DMS153 treated with DMSO at 0.1 percent for 48 hours (cell line): ENCODE results near the gene ATP2B3.
A peak's percentile ranks its signal among the peaks of the same experiment; 100 is the strongest.

Experiments used
- DNase-seq: peaks from one replicate; lab custom pipeline; 2025; ENCODE audit not compliant: unreplicated experiment; lab: John Stamatoyannopoulos, UW

ATP2B3 gene

DNA sequence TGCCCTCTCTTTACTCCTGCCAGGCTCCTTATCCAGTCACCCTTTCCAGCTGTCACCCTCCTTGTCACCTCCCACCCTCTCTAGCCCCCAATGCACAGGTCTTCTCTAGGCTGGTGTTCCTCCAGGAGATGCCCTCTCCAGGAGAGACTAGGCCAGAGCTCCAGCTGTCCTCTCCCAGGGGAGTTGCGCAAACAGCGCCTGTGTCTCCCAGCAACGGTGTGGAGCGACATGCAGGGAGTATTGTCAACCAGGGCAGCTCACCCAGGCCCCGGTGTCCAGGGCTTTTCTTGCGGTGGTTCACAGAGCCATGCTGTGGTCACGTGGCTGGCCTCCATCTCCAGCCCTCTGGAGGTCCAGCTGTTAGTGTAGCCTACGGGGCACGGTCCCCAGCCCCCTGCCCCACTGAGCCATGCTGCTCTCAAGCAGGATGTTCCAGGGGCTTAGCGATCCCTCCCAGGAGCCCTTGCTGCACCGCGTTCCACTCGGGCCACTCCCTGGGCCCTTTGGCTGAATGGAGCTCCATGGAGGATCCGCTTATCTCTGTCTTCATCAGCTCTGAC lies 46.7 kb downstream of the ATP2B3 start:
- peak; percentile 8 for DNase-seq

GRCh38 chrX:153565996-153566580 lies 48.6 kb downstream of the ATP2B3 start:
- no peak for DNase-seq

GRCh38 chrX:153568451-153569011 lies 51.1 kb downstream of the ATP2B3 start:
- DNase-seq, result no peak

DNA sequence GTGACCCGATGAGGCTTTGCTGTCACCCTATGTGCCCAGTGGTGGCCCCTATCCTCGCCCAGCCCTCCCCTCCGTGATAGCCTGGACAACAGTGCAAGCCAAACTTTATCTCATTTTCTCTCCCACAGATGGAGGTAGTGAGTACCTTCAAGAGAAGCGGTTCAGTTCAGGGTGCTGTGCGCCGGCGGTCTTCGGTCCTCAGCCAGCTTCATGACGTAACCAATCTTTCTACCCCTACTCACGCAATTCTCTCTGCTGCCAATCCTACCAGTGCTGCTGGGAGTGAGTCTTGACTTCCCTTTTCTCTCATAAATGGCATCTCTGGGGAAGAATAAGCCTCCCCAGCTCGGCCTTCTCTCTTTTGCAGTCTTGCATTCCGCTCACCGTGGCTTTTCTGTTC lies 52.0 kb downstream of the ATP2B3 start:
- no peak for DNase-seq

GRCh38 chrX:153571534-153571908 lies 54.1 kb downstream of the ATP2B3 start:
- no peak for DNase-seq

DNA sequence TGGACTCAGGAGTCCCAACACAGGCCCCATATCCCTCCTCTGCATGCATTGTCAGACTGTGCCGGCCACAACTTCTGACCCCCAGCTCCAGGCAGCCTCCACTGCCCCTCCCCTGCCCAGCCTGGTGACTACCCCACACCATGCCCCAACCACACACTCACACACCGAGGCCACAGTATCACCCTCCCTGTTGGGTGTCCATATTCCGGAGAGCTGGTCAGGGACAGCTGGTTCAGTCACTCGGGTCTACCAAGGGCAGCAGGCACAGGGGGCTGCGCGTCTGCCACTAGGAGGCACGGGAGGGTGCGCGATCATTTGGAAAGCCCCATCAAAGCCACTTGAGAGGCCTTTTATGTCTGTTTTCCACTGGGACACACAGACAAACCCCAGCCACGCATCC lies 55.2 kb downstream of the ATP2B3 start:
- no peak for DNase-seq

- DNase-seq, result no peak
Observed at GRCh38 chrX:153573984-153574383, 56.5 kb downstream of the ATP2B3 start.

- DNase-seq, result no peak
Observed at GRCh38 chrX:153576239-153576870, 58.9 kb downstream of the ATP2B3 start.

DNA sequence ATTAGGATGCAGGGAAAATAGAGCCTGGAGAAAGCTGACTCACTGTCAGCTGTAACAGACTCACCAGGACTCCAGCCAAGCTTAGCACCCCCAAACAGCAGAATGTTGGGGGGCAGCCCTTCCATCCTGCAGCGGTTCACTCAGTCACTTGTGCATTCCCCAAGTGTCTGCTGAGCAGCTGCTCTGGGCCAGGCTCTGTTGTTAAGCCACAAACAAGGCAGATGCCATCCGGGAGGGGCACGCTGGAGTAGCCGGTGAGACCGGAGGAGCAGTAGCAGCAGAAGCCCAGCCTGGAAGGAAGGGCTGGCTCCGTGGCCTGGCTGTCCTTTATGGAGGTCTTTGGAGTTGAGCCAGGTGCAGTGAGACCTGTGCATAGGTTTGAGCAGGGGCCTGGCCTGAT lies 59.5 kb downstream of the ATP2B3 start:
- DNase-seq, result no peak

DNA sequence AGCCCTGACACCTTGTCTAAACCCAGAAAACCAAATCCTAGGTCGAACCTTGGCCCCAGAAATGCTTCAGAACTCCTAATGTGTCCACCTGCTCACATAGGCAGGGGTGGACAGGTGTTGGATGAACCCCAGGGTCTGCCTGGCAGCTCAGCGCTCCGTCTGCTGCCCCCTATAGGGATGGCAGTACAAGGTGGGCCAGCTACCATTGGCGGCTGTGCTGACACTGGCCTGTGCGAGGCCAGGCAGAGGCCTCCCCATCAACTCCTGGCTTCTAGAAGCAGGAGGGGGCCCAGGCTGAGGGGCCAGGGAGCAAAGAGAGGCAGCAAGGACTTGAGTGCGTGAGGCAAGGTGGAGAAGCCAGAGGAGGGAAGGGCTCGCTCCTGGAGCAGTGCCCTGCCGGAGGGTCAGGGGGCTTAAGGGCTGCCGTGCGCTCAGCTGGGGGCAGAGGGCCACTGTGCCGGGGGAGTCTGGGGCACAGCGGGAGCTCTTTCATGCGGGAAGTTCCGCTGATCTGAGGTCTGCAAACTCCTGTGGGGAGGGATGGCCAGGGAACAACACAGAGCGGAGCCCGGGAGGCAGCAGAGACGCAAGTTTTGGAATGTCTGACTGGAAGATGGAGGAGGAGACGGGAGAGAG lies 60.9 kb downstream of the ATP2B3 start:
- DNase-seq, result no peak

- no peak for DNase-seq
Observed at GRCh38 chrX:153578889-153579288, 61.4 kb downstream of the ATP2B3 start.

DNA sequence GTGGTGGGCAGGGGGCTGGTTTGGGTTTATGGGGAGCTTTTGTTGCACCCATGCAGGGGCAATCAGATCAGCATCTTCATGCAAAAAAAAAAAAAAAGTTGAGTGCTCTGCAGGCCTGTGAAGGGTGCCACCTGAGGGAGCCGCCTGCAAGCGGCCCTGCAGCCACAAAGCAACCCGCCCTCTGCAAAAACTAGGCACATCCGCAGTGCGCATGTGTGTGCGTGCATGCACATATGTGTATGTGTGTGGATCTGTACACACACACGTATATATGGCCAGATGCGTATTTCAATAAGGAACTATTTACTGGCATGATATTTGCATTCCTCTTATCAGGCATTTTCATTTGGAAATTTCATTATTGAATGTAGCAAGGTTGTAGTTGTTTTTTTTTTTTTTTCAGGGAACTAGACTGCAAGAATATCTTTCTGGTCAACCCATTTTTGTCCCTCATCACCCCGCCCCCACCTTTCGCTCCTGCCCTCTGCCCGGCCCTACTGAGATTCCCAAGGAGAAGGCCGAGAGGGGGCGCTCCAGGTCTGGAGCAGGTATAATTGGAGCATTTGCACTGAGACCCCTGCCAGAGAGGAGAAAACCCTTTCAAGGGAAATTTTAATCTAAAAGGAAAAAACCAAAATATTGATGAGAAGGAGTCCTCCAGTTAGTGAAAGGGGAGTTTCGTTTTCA lies 63.4 kb downstream of the ATP2B3 start:
- DNase-seq, result no peak

GRCh38 chrX:153582896-153583295 lies 65.5 kb downstream of the ATP2B3 start:
- DNase-seq, result peak; percentile 16

GRCh38 chrX:153583433-153583832 lies 66.0 kb downstream of the ATP2B3 start:
- DNase-seq, result no peak

DNA sequence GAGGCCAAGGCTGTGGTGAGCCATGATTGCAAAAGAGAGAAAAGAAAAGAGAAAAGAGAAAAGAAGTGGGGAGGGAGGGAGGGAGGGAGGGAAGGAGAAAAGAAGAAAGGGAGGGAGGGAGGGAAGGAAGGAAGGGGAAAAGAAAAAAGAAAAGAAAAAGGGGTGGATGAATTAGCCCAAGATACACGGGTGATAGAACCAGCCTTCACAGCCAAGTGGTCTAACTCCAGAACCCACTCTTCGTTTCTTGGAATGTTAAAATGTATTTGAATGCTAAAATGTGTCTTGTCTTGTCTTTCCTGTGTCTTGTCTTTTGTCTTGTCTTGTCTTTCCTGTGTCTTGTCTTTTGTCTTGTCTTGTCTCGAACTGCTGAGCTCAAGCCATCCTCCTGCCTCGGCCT lies 68.4 kb downstream of the ATP2B3 start:
- no peak for DNase-seq

DNA sequence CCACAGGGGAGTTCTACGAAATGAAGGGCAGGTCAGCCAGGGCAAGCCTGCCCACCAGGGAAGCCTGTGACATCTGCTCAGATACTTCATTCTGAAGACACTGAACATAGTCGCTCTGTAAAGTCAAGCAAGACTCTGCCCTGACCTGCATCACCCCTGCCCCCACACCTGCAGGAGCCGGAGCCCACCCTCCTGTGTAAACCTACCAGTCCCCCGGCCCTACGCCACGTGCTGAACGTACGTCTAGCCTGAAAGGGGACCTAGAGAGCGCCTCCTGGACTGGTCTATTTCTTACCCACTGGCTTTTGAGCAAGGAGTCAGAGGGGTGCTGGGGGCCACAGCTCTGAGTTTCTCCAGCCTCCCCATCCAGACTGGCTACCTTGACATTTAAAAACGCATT lies 69.9 kb downstream of the ATP2B3 start:
- DNase-seq, result no peak

GRCh38 chrX:153588021-153588781 lies 70.8 kb downstream of the ATP2B3 start:
- no peak for DNase-seq

DNA sequence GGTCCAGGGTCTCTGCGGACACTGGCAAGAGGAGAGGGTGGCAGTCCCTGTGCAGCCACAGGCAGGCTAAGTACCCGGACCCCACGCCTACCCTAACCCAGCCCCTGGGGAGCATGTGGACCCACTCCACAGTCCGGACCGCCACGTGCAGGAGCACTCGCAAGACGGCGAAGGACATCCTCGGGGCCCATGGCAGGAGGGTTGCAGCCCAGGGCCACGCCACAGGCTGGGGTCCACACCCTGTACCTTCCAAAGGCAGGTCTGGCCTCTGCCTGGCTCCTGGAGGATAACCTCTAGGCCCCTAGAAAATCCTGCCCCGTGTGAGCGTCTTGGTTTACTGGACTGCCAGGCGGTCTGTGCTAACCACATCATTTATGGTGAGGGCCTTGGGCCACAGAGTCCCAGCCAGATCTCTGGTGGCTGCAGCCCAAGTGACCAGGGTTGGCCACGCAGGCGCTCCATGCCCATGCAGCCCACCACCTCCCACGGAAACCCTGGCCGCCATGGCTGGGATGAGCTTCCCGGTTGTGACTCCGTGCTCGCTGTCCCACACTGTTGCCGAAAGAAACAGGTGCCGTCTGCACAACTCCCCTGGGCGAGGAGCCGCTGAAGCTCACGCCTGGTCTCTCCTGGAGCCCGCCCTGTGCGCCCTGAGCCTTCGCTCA lies 71.5 kb downstream of the ATP2B3 start:
- no peak for DNase-seq

DNA sequence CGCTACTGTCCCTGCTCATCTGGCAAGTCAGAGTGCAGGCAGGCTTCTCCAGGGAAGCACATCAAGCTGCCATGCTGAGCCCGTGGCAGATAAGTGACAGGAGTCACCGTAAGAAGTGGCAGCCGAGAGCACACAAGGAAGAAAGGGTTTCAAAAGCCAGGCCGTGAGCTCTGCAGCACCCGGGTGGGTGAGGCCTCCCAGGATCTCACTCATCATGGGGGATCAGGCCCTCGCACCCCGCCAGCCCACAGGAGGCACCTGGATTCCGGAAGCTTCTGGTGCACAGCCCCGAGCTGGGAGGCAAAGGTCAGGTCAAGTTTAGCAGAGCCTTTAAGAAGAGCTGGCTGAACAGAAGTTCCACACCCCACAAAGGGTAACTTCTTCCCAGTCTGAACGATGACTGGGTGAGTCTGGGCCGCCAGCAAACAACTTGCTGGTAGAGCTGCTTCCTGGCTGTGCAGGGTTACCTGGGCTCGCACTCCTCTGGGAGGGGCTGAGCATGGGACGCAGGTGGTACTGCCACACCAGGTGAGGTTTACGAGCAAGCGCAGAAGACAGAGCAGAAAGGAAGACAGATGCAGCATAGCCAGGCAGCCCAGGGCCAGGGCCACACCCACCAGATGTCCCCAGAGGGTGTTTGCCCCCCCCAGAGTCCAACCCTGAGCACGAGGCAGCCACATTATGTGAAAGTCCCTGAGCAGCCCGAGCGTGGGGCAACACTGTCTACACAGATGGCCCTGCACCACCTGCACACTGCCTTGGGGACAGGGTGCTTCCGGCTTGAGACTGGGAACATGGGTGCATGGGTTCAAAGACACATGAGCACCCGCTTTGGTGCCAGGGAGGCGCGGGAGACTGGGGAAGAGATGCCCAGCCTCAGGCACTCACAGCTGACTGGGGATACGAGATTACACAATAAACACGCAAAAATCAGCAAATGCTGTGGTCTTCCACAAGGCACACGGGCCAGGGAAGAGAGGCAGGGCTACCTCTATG lies 73.8 kb downstream of the ATP2B3 start:
- DNase-seq, result no peak
